22Rv1 (cell line): ENCODE data around the gene ENHO.

Experiments
- ZFX ChIP-seq: fragments of 450-650 bp; IDR thresholded peaks from 2 replicates; pipeline ENCODE4 v1.6.1; 2017; ENCODE audit warnings: antibody characterized with exemption, borderline replicate concordance
- TF ChIP-seq, protein P1 (sequence below): fragments of 450-650 bp; IDR thresholded peaks from 2 replicates; pipeline ENCODE4 v1.5.1; 2017; ENCODE audit warnings: mild to moderate bottlenecking

DNA sequence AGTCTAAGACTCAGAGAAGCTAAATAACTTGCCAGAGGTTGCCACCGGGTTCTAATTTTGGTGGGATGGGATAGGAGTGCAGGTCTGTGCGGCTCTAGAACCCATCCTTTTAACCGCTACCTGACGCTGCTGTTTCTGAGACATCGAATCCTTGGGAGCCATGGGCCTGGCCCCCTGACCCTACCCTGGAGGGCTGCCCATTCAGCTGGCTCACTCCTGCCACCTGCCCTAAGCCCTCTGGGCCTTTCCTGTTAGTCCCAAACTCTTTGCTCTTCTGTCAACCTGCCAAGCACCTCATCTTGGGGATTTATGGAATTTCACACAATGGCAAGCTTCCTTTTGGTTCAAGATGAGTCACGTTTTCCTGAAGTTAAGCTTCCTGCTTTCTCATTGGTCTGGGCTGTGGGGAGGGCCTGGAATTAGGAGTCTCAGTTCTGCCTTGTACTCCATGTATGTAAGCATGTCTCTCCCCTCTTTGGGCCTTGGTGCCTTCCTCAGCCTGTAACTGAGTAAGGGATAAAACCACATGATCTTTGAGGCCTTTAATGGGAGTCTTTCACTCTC, 26.6 kb downstream of the ENHO start:
- TF ChIP-seq, protein P1, sequence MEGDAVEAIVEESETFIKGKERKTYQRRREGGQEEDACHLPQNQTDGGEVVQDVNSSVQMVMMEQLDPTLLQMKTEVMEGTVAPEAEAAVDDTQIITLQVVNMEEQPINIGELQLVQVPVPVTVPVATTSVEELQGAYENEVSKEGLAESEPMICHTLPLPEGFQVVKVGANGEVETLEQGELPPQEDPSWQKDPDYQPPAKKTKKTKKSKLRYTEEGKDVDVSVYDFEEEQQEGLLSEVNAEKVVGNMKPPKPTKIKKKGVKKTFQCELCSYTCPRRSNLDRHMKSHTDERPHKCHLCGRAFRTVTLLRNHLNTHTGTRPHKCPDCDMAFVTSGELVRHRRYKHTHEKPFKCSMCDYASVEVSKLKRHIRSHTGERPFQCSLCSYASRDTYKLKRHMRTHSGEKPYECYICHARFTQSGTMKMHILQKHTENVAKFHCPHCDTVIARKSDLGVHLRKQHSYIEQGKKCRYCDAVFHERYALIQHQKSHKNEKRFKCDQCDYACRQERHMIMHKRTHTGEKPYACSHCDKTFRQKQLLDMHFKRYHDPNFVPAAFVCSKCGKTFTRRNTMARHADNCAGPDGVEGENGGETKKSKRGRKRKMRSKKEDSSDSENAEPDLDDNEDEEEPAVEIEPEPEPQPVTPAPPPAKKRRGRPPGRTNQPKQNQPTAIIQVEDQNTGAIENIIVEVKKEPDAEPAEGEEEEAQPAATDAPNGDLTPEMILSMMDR = no peak
- TF ChIP-seq ZFX = no peak
